Stimulated activated CD8-positive, alpha-beta memory T cell treated with anti-CD3 and anti-CD28 coated beads, Interleukin-12 subunit alpha, Interleukin-12 subunit beta, amount 100 ng/mL, for 24 hours (primary cell): ENCODE results near the gene SMAD3.

Experiments
- DNase-seq: peaks from one replicate; pipeline ENCODE4 v3.0.0-alpha.2; 2020; ENCODE audit errors: extremely low read depth

SMAD3 gene

GRCh38 chr15:67125589-67126502 is 60.4 kb downstream of the SMAD3 start:
- no peak for DNase-seq

GRCh38 chr15:67126551-67127330 is 61.3 kb downstream of the SMAD3 start:
- DNase-seq, result no peak

GRCh38 chr15:67127331-67127664 is 61.9 kb downstream of the SMAD3 start:
- DNase-seq, result no peak

- DNase-seq, result no peak
Observed at GRCh38 chr15:67127965-67128364, 62.6 kb downstream of the SMAD3 start.

- no peak for DNase-seq
Observed at GRCh38 chr15:67130166-67130565, 64.8 kb downstream of the SMAD3 start.

GRCh38 chr15:67130673-67131601 is 65.5 kb downstream of the SMAD3 start:
- no peak for DNase-seq

GRCh38 chr15:67132276-67132675 is 66.9 kb downstream of the SMAD3 start:
- no peak for DNase-seq

GRCh38 chr15:67133026-67133425 is 67.6 kb downstream of the SMAD3 start:
- DNase-seq, result no peak

- no peak for DNase-seq
Observed at GRCh38 chr15:67133738-67134066, 68.3 kb downstream of the SMAD3 start.

- DNase-seq, result no peak
Observed at GRCh38 chr15:67134067-67134838, 68.9 kb downstream of the SMAD3 start.

- no peak for DNase-seq
Observed at GRCh38 chr15:67134871-67135492, 69.6 kb downstream of the SMAD3 start.

- no peak for DNase-seq
Observed at GRCh38 chr15:67135494-67135893, 70.1 kb downstream of the SMAD3 start.

- no peak for DNase-seq
Observed at GRCh38 chr15:67136802-67137201, 71.4 kb downstream of the SMAD3 start.

GRCh38 chr15:67137319-67137718 is 71.9 kb downstream of the SMAD3 start:
- no peak for DNase-seq

- no peak for DNase-seq
Observed at GRCh38 chr15:67137951-67138848, 72.8 kb downstream of the SMAD3 start.

- DNase-seq, result no peak
Observed at GRCh38 chr15:67138891-67139855, 73.8 kb downstream of the SMAD3 start.

- no peak for DNase-seq
Observed at GRCh38 chr15:67140078-67140833, 74.9 kb downstream of the SMAD3 start.
